NCI-H69 (cell line): ENCODE data around the gene SLC17A3.

Experiments used
- DNase-seq: peaks from one replicate; lab custom pipeline; 2025; lab: John Stamatoyannopoulos, UW

Gene SLC17A3, protein sequence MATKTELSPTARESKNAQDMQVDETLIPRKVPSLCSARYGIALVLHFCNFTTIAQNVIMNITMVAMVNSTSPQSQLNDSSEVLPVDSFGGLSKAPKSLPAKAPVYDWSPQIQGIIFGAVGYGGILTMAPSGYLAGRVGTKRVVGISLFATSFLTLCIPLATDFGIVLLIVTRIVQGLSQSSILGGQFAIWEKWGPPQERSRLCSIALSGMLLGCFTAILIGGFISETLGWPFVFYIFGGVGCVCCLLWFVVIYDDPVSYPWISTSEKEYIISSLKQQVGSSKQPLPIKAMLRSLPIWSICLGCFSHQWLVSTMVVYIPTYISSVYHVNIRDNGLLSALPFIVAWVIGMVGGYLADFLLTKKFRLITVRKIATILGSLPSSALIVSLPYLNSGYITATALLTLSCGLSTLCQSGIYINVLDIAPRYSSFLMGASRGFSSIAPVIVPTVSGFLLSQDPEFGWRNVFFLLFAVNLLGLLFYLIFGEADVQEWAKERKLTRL

DNA sequence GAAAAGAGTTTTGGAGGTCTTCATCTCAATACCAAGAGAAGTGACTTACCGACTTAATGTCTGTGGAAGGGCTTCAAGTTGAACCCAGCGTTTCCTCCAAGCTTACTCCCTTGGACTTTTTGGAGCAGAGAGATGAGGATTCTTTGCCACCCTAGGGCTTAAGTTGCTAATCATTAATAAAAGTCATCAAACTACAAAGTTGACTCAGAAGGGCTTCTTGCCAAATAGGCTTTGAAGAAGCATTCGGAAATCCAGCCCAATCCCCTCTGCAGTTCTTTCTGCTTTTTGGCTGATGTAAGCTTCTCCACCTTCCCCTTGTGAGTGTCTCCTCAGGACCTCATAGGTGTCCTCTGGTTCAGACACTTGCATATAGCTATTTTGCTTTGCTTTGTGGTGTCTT lies at the start of gene SLC17A3:
Gene SLC17A3 (minus strand): TSS at position 126 of the 400 bp plus-strand sequence. CDS start 5,856 bp downstream, outside the sequence.
- DNase-seq, result no peak

DNA sequence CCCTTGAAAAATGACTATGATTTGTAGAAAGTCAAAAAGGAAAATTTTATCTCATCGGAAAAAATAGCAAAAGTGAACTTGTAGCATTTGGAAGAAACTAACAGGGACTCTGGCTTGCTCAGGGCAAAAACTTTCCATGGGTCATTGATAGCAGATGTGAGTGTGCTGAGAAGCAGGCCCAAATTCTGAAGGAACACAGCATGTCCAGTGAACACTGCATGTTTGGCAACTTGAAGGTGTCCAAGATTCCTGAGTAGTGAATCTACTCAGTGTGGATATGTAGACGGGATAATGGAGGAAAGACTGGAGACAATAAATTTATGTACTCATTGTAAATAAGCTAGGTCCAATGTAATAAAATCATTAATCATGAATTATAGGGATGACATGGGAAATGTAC lies 48.3 kb upstream of the SLC17A3 start:
- DNase-seq, result no peak

DNA sequence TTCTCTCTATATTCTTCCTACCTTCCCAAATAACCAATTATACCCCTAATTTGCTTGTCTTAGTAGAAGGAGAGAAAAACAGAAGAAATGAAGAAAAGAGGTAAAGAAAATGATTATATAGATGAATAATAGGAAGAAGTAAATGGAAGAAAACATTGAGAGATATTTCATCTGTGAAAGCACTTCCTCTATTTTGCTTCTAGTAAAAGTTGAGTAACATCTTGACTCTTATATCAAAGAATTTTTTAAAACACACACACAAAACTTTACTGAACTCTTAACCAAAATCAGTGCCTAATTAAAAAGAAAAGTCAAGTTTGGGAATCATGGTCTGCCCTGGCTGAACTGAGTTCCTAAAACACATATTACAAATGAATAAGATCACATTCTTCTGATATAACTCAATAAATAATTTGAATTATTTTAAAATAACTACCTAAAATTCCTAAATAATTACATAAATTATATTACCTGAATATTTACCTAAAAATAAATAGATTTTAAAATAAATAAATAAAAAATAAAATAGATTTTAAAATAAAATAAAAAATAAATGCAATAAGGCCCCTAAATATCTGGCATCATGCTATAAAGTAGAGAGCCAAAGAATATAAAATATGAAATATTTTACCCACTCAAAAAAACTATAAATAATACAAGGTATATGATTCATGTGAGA lies 47.6 kb upstream of the SLC17A3 start:
- no peak for DNase-seq

DNA sequence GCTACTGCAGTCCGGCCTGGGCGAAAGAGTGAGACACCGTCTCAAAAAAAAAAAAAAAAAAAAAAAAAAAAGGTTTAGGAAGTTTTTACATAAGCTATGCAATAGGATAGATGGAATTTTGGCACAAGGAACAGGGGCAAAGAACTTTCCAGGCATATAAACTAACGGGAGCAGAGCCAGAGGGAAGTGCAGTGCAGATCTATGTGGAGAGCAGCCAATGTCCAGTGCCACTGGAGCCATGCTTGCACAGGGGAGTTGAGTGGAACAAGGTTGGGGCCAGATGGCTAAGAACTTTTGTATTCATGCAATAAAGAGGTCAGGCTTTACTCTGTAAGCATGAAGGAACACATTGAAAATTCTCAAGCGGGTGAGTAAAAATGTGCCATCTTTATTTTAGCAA lies 45.6 kb upstream of the SLC17A3 start:
- DNase-seq, result no peak

DNA sequence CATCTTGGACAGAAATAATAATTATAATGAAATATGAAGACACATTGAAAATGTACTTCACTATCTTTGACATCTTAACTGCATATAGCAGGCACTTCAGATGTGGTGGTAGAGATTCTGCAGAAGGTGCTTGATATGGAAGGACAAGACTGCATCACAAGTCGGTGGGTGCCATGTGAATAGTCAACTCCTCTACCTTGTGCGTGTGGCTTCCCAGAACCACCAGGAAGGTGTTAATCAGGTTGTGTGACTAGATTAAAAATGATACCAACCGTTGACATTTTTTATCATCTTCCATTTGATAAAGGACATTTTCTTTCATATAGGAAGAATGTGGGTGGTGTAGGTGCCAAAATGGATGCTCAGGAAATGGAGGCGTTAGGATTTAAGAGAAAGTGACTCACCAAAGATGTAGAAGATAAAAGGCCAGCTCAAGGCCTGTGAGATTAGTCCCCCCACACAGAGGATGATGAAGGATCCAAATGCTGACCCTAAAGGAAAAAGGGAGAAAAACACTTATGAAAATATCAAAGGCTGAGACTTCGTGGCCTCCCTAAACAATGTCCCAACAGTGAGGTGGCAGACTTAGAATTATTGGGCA lies 44.1 kb upstream of the SLC17A3 start:
- no peak for DNase-seq

DNA sequence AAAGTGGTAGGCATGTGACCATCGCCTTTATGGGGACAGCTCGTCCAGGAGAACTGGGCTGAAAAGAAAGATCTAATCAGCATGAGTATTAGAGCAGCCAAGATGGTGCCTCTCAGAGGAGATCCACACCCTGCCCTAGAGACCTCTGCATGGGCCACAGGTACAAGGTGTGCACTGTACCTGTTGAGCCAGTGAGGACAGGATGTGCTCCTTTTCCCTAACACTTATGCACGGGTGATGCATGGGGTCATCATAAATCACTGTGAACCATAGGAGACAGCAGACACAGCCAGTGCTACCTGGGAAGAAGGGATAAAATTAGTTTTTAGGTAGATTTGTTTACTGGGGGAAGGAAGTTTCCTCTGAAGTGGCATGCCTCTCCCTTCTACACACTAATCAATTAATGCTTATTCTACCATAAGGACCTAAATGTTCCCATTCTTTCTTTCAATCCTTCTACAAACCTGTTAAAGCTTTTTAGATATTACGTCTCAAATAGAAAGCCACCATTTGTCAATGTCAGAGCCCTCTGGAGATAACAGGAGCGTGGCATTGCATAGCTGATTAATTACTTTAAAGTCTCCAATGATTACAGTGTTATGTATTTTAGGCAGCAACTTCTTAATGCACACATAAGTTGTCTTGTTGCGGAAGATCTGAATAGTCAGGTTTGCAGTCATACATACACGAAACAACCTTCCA lies 42.9 kb upstream of the SLC17A3 start:
- no peak for DNase-seq

DNA sequence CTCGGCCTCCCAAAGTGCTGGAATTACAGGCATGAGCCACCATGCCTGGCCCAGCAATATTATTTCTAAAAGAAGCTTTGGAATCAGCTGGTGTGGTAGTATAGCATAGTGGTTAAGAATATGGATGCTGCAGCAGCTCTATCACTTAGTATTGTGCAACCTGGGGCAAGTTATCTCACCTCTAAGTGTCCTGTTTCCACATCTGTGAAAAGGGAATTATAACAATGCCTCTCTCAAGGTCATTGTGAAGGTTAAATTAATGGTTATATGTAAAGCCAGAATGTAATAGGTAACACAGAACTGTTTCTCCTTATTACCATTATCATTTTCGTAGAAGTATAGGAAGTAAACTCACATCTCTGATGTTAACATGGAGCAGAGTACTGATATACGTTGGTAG lies 42.3 kb upstream of the SLC17A3 start:
- DNase-seq, result no peak

DNA sequence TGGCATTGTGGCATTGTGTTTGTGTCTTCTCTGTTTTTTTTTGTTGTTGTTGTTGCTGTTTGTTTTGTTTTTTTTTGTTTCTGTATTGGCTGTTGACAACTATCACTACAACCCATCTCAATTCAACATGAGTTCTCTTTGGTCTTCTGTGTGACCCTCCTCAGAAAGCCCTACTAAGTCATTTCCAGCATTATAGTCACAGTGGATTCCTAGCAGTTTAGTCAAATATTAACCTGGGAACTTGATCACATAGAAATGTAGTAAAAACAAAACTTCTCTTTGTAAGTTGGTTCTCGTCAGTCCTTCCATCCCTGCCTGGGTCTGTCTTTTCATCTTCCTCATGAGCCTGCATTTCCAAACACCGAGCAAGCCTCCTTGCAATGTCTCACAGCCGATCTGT lies 39.7 kb upstream of the SLC17A3 start:
- no peak for DNase-seq

DNA sequence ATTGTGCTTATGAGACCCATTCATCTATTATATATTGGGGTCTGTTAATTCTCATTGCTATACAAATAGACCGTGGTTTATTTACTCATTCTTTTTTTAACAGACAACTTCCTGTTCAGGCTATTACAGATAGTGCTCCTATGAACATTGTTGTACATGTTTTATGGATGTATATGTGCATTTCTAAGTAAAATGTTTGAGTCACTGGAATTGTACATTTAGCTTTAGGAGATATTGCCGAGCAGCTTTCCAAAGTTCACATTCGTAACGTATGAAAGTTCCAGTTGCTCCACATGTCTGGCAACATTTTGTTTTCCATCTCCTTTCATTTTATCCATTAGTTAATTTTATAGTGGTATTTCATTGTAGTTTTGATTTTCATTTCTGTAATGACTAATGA lies 37.3 kb upstream of the SLC17A3 start:
- no peak for DNase-seq

DNA sequence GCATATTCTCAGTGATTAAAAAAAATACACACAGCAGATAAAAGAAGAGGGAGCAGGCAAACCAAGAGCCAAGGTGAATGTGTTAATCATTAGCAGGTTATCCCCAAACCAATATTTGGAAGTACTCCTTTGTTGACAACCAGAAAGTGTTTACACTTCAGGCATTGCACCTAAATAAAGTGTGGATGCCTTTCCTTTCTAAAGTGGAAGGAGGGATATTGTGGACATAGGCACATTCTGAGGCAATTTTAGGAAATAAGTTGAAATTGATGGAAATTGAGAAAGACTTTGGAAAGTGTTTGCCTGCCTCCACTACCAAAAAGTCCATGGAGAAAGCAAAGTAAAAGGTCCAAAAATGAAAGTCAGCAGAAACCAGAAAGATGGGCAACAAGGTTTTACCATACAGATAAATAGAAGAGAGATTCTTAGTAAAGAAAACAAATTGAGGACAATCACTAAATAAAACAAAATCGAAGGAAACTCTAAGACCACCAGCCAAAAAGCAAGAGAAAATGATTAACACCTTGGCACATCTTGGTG lies 33.5 kb upstream of the SLC17A3 start:
- DNase-seq, result no peak

DNA sequence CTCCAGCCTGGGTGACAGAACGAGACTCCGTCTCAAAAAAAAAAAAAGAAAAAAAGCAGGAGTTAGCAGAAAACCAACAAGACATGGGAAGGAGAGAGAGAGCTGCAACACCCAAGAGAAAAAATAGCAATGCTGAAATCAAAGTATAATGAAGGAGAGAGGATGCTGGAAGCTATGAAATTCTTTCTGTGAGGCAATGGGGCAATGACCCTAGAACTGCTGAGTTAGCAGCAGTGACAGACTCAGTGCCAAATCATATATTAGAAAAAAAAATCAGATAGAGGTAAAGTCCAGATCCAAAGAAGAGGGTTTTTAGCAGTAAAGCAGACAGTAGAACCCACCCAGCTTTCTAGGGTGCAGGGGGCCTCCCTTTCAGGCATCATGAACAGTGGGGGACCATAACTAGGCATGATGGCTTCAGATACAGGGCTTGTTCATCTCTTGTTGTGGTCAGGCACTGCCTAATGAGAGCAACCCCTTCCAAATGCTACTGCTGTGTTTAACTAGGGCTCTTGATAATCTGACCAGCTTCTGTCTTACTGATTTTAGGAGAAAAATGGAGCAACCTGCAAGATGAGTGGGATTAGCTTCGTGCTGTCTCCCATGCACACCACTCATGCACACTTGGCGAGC lies 29.5 kb upstream of the SLC17A3 start:
- no peak for DNase-seq

DNA sequence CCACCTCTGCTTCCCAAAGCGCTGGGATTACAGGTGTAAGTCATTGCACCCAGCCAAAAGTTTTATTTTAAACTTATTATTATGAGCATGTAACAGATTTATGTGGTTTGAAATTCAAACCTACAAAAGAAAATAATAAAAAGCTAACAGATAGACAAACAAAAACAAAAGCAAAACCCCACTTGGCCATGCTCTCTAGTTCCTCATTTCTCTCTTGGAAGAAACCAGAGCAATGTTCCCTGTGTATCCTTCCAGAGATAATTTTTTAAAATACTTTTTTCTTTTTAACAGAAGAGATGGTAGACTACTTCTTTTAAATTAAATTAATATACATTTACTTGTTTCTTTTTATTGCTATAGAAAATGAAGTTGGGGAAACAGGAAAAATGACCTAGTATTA lies 28.0 kb upstream of the SLC17A3 start:
- no peak for DNase-seq

DNA sequence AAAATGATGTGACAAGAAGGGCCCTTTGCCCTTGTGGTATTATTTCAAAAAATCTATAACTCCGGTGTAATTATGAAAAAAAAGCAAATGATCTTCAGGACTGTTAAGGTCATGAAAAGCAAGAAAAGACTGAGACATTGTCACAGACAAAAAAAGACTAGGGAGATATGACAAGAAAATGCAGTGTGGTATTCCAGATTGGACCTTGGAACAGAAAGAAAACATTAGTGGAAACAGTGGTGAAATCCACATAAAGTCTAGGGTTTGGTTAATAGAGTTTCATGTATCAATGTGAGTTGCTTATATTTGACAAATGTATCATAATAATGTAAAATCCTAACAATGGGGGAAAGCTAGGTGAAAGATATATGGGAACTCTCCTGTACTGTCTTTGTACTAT lies 26.8 kb upstream of the SLC17A3 start:
- no peak for DNase-seq

DNA sequence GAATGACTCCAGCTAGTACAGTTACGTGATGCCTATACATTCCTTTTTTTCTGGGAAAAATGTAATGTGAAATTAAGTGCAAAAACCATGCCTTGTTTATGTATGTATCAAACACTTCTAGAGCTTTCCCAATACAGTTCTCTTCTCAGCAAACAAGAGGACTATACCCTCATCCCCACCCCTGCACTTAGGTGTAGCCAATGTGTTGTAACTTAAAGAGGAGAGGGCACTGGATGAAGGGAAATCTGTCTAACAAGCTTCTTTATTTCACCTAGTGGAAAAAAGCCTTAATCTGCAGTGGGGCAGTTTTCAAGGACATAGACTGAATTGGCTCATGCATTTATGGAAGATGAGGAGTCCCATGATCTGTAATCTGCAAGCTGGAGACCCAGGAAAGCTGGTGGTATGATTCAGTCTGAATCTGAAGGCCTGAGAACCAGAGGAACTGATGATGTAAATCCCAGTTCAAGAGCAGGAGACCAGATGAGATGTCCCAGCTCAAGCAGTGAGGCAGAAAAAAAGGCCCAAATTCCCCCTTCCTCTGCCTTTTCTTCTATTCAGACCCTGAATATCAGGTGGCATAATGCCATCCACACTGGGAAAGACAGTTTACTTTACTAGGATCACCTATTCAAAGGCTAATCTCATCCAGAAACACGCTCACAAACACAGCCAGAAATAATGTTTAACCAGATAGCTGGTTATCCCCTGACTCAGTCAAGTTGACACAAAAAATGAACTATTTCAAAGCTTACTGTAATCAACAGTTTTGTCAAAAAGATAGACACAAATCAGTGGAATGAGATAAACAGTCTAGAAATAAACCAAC lies 25.8 kb upstream of the SLC17A3 start:
- DNase-seq, result no peak

DNA sequence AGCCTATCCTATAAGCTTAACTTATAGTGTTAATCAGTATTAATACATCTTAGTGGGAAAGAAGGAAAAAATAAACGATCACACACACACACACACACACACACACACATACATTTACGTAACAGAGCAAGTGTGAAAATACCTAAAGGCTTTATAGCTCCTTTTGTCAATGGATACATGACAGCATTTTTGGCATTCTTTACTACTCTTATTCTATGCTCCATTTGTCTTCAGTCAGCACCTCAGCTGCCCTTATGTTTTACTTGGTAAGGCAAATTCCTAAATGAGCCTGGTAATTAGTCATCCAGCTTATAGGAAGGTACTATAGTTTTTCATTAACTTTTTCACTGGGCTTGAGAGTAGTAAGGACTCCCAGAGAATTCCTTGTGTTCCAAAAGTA lies 25.1 kb upstream of the SLC17A3 start:
- no peak for DNase-seq

DNA sequence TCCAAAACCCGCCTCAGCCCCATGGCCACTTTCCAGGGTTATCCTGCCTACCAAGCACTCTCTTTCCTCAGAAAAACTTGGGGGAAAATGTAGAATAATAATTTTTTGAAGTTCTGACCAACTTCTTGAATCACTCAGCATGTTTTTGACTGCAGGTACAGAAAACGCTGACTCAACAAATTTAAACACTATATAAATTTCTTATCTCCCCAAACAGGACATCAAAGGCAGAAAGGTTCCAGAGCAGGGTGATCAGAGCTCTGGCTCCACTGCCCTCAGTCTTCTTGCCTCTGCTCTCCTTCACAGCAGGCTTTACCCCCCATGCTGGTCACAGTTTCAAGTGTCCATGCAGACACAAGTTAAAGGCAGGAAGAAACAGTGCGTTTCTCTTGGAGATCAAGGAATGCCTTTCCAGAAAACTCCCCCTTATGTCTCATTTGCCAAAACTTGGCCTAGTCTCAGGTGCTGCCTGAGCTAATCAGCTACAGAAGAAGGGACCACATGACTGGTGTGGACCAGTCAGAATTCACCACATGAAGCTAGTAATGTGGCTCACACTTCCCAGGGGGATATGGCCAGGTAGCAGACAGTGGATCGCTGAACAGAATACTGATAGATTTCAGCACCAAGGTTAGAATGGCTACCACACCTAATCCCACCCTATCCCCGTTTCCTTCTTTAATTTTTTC lies 24.4 kb upstream of the SLC17A3 start:
- DNase-seq, result no peak

DNA sequence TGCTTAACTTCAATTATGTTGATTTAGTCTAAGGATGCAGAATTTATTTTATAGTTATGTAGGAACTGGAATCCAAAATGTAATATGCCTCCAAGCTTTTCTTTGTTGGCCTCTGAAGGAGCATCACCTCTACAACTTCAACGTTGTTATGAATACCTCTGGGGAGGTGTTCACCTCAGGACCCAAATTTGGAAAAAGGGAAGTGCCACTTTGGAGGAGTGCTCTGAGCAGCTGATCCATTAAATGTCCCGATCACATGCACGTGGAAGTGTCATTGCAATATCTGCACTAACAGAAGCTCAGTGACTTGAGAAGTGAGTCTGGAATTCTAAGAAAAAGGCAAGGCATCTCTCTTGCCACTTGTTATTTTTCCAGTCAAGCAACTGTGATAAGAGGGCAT lies 22.2 kb upstream of the SLC17A3 start:
- DNase-seq, result no peak

DNA sequence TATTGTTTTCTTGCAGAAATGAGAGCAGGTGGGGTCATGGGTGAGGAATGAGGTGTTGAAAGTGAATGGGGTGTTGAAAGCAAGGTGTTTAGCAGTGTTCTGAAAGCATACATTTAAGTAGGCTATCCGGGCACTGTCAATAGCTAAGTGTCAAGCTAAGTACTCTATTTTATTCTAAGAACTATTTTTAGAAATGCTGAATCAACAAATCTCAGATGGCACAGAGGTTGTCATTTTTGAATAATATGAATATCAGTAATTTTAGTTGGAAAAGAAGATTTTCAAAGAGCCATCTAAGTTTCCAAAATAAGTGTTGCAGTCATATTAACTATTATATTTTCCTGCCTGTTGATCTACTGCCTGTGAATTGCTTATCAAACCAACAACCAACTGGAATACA lies 21.7 kb upstream of the SLC17A3 start:
- no peak for DNase-seq

DNA sequence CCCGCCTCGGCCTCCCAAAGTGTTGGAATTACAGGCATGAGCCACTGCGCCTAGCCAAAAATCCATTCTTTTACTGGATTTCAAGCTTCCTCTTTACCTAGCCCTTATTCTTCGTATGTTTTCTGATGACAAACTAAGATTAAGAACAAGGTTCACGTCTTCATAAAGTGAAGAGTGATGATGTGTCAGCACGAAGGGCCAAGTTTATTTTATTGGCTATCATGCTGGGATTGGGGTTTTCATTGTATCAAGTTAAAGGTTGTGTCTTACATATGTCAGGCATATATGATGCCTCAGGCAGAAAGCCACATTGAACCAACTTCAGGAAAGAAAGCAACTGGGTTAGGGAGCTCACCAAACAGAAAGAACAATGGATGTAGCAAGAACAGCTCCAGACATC lies 19.7 kb upstream of the SLC17A3 start:
- DNase-seq, result no peak

DNA sequence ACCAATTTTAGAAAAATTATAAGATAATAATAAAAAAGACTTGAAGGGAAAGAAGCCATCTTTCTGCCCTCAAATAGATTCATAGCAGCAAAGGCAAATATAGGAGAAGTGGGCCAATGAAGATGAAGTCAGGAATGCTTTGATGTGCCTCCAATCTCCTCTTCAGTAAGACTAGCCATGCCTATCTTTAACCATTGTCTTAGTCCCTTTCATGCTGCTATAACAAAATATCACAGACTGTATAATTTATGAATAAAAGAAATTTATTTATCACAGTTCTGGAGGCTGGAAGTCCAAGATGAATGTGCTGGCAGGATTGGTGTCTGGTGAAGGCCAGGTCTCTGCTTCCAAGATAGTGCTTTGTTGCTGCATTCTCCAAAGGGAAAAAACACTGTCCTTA lies 18.8 kb upstream of the SLC17A3 start:
- no peak for DNase-seq
